OCI-LY7 (cell line): ENCODE results near the gene TXNL4B.

ENCODE experiments used
- CTCF ChIP-seq: fragments of 200-600 bp; sonication (generic); conservative IDR thresholded peaks from 2 replicates; pipeline ENCODE4 v1.5.1; 2014; ENCODE audit warnings: mild to moderate bottlenecking, antibody characterized with exemption, low read length, moderate library complexity, mixed read lengths
- EZH2phosphoT487 ChIP-seq: fragments of 200-600 bp; sonication (generic); IDR thresholded peaks from 2 replicates; pipeline ENCODE4 v1.6.1; 2018; ENCODE audit warnings: low read depth, borderline replicate concordance, mild to moderate bottlenecking, mixed run types, antibody characterized with exemption, low read length, moderate library complexity, mixed read lengths

GRCh38 chr16:72113616-72113945 is 20.2 kb upstream of the TXNL4B start:
- TF ChIP-seq CTCF: no peak
- no peak for TF ChIP-seq EZH2phosphoT487
